GM18868 (cell line): Measurements from ENCODE around the gene MED9.

Experiments used
- ATAC-seq: cut with Tn5 transposase; IDR thresholded peaks from one replicate; pipeline ENCODE4 v1.9.1; 2021; ENCODE audit warnings: mild to moderate bottlenecking, moderate library complexity; ENCODE audit not compliant: unreplicated experiment

MED9 gene

DNA sequence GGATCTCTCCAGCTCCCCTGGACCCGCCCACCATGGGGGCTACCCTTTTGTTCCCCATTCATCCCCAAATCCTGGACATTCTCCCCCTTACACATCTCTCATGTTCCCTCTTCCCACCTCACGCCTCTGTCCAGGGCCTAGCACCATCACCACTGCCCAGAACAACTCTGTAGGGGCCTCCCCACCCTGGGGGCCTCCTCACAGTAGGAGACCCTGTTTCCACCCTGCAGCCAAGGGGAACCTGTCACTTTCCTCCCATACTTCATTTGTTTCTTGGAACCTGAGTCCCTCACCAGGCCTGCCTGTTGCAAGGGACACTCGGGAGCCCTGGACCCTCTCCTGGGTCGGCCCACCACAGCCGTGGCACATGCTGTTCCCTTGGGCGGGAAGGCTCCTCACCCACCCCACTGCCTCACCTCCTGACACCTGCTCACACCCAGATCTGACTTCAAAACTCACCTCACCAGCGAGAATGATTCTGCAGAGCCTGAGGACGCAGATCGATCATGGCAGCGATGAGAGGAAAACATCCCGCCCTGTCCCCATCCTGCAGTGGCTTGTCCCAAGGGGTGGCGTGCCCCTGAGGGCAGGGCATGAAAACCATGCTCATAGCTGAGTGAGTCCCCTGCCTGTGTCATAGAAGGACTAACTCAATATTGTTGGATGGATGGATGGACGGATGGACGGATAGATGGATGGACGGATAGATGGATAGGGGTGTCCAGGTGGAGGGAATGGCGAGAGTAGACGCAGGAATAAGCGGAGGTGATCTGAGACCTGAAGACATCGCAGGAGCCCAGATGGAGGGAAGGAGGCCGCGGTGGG lies 26.2 kb downstream of the MED9 start:
- no peak for ATAC-seq

GRCh38 chr17:17503566-17504130 lies 26.8 kb downstream of the MED9 start:
- ATAC-seq, result no peak

- ATAC-seq, result no peak
Measured at GRCh38 chr17:17504341-17505140, 27.7 kb downstream of the MED9 start.

DNA sequence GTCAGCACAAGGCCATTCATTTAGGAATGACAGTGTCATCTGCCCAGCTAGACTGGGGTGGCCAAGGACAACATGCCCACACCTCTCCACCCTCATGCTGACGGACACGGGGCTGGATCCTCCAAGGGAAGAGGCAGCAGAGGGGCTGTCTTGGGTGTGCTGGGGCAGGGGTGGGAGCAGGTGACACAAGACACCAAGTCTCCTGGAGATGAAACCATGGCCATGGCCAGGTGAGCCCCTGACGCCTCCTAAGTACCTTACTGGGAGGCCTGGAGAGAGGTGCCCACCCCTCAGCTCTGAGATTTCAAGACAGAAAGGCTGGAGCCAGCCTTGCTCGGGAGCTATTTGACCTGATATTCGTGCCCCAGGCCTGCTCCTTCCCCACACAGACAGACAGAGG lies 28.4 kb downstream of the MED9 start:
- no peak for ATAC-seq

GRCh38 chr17:17505610-17506171 lies 28.9 kb downstream of the MED9 start:
- ATAC-seq, result no peak

DNA sequence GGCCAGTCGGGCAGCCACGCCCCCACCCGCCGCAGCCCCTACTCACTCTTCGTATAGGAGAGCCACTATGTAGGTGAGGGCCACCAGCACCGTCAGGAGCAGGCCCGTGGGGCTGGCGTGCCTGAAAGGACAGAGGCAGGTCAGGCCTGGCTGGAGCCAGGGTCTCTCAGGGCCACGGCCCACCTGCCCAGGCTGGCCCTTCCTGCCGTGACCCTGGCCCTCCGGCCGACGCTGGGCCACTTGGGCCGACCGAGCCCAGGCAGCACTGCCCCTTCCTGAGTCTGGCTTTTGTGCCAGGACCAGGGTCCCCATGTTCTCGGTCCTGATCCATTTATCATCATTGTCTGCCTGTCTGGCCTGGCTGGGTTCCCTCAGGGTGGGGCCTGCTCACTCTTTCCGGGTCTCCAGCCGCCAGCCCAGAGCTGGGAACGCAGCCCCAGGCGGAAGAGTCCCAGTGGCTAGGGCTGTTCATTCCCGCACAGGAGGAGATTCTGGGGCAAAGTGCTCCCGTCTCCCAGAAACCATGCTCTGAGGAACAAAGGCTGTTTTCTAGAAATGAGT lies 29.5 kb downstream of the MED9 start:
- no peak for ATAC-seq

DNA sequence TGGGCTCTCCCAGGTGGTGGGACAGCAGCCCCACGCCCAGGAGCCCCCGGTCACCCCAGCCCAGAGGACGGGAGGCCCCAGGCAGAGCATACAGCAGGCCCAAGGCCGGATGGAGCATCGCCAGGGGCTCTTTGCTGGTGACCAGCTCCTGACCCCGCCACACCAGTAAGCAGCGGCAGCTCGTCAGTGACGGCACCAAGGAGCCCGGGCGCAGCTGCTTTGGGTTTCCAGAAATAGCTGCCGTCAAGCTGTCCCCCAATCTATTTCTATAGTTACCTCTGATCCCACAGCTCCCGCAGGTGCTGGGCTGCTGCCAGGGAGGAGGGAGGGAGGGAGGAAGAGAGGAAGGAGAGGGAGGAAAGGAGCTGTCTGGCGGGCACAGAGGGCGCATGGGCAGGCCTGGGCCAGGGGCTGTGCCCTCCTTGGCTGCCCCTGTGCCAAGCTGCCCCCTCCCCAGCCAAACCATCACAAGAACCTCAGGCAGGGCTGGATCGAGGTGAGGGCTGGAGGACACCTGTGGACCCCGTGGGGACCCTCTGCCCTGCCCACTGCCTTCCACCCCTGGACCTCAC lies 30.2 kb downstream of the MED9 start:
- ATAC-seq, result no peak

DNA sequence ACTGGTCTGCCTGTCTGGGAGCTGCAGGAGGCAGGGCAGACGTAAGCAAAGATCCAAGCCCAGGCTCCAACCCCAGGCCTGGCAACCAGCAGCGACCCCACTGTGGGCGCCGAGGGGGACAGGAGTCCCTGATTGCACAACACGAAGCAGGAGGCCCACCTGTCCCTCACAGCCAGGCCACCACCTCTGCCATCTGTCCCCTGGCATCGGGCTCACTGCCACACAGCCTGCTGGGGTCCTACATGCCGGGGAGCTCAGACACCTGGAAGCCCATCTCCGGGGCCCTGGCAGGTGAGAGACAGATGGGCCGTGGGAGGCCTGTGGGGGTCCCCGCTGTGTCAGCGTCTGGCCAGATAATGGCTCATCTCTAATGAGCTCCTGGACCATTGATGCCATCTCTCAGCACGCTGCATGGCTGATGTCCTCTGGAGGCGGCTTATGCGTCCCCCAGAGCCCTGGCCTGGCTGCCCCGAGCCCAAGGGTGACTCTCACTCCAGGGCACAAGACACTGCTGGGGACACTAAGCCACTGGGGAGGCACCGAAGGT lies 30.7 kb downstream of the MED9 start:
- ATAC-seq, result no peak

DNA sequence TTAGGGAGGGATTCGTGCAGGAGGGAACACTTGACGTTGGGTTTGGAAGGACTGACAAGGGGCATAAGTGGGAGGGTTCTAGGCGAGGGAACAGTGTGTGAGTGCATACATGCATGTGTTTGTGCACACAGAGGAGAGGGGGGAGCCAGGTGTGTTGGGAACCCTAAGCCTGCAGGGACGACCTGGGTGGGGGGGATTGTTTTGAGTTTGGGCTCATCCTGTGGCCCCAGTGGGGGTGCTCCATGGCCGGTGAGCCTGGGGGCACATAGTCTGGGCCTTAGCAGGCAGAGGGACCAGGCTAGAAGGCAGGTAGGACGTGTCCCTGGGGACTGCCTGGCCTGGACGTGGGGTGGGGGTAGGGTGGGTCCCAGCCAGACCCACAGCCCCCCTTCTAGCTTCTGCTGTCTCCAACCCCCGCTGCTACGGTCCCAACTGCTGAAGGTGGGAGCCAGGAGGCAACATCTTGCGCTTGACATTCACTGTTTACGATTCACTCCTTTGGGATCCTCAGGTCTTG lies 31.3 kb downstream of the MED9 start:
- ATAC-seq, result no peak

DNA sequence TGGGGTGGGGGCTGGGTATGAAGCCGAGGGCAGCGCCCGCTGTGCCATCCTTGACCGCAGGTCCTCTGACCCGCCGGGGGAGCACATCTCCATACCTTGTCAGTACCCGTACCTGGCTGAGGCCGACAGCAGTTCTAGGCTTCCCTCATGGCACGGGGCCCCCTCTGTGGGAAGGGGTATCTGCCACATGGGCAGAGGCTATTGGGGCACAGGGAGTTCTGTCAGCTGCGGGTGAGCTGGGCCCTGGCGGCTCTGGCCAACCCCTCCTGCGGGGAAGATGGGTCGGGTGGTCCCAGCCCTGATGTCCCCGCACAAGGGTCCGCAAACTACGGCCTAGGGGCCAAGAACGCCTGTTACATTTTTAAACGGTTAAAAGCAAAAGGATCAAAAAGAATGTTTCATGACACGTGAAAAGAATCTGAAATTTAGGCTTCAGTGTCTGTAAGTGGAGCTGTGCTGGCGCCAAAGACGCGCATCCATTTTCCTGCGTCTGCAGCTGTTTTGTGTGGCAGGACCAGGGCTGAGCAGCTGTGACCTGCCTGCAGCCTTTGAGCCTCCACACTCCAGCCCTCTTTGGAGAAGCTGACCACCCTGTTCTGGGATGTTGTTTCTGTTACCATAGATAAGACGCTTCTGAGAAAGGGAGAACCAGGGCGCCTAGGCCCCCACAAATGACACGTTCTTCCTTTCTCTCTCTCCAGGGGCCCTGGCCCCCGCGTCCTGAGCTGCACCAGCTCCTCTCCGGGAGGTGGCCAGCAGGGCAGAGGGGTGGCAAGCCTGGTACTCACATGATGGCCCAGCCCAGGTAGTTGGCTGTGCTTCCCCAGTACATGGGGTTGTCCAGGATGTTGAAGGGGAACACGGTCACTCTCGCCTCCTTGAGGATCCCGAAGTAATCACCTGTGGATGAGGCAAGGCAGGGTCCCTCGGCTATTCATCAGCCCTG lies 32.1 kb downstream of the MED9 start:
- no peak for ATAC-seq

- no peak for ATAC-seq
Measured at GRCh38 chr17:17509601-17510425, 33.0 kb downstream of the MED9 start.

DNA sequence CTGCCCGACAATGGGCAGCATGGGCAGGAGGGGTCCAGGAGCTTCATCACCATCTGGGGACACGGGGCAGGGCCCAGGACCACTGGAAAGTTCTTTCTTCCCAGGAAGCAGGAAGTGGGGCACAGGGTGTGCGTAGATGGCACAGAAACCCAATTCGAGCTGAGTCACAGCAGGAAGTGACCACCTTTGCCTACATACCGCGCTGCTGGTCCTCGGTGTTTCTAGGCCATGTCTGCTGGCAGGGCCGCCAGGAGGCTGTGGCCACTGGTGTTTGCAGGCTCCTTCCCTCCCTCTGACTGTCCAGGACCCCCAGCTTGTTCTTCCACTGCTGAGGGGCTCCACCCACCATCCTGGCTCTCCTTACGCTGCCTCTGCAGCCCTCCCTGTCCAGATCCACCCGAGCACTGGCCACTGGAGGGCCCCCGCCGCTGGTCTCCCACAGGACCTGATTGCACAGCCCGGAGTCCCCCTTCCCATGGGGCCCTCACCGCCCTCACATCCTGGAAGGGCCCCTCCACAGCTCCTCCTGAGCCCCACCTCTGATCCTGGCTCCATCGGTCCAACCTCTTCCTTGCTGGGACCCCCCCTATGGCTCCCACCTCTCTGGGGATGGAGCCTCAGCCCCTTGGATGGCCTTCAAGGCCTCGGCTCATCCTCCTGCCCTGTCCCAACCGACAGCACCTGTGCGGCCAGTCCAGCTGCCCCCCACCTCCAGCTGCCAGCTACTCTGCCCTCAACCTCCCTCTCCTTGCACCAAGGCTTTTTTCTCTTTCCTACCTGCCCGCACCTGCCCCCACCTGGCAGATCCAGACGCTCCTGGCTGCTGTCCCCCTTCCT lies 33.9 kb downstream of the MED9 start:
- ATAC-seq, result no peak

DNA sequence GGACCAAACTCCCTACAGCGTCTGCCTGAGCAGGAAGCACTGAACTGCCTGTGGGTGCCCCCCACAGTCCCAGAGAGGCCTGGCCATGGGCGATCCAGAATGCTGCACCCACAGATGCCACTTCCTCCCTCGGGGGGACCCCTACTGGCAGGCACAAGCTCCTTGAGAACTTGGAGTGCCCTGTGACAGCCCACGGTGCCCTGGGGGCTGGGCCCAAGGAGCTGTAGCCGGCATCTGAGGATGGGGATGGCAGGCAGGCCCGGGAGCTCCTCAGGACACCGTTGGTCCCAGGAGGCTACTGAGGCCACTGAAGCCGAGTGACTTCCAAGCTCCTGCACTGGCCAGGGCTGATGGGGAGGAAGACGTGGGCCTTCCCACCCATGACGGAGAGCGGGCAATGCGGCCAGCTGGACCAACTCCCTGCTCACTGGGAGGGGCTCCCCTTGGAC lies 34.5 kb downstream of the MED9 start:
- no peak for ATAC-seq

DNA sequence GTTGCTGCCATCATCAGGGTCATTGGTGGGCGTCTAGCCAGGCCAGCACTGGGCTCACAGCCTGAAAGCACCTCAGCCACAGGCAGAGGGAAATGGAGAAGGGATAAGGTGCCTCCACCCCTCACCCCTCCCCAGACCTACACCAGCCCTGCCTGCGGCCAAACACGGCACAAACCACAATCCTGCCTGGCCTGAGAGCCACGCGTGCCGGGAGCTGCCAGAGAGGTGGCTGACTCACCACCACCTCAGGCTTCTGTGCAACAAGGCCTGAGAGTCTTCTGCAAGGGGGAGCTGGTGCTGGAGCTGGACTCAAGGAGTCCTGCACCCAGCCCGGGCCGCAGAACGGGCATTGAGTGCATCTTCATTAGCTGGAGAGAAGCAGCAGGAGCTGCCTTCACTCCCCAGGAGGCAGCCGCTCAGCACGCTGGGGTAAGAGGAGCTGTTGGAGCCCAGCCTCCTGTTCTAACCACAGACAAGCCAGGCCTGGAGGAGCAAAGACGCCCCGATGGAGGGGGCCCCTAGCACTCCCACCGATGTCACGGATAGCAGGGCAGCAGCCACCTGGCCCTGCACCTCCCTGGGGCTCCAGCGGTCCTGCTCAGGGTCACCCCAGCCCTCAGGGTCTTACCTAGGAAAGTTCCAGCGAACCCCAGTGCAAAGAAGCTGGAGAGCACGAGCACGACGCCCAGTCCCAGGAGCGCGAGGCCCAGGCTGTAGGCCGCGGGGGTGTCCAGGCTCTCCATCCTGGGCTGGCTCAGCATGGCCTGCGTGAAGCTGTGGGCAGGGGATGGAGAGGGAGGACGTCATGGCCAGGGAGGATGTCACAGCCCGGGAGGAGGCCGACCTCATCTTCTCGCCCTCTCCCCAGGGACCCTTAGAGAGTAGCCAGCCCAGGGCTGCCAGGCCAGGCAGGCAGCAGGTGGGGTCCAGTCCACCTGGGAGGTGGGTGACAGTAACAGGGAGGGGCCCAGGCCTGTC lies 35.4 kb downstream of the MED9 start:
- no peak for ATAC-seq

DNA sequence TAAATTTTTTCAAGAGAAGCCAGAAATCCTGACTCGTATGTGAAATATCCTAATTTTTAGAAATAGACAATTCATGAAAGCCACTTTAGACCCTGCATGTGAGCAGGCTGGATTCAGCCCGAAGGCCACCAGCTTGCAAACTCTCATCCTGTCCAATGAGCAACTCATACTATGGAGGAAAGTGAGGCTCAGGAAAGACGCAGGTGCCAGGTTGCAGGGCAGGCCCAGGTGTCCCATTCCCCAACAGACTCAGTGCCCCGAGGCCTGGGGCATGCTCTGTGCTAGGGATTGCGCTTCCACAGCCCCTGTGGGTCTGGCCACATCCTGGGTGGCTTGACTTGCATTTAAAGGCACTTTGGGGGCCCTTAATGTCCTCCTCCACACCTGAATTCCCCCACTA lies 36.1 kb downstream of the MED9 start:
- no peak for ATAC-seq

DNA sequence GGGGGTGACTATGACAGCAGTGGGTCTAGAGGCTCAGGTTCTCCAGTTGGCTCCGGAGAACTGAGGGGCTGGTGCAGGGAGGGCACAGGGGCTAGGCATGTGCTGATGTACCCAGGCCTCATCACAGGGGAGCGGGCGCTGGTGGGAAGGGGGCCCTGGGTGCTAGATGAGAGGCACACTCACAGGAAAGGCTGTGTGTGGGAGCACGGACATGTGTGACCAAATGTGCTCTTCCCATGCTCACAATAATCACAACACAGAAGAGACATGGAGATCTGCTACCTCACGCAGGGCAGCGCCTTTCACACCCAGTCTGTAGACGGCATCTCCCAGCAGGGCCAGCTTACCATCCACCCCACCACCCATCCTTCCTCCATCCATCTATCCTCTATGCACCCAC lies 36.8 kb downstream of the MED9 start:
- ATAC-seq, result no peak
